22Rv1 (cell line): ENCODE measurements around the gene COQ5.
A peak's percentile ranks its signal among the peaks of the same experiment; 100 is the strongest.

Source experiments
- H3K27ac ChIP-seq: fragments of 450-650 bp; 2 replicates; pipeline ENCODE4 v1.5.1; 2017
- CTCF ChIP-seq: fragments of 450-650 bp; IDR thresholded peaks from 2 replicates; pipeline ENCODE4 v1.5.1; 2017; ENCODE audit warnings: mild to moderate bottlenecking
- ZFX ChIP-seq: fragments of 450-650 bp; IDR thresholded peaks from 2 replicates; pipeline ENCODE4 v1.6.1; 2017; ENCODE audit warnings: antibody characterized with exemption, borderline replicate concordance

Gene COQ5

GRCh38 chr12:120497524-120498150 lies 31.3 kb downstream of the COQ5 start:
- TF ChIP-seq ZFX, result no peak
- no peak for TF ChIP-seq CTCF
- peak overlapping the region; percentile 79 for H3K27ac ChIP-seq

- H3K27ac ChIP-seq, result peak overlapping the region; percentile 79
- TF ChIP-seq ZFX (no peak), CTCF (peak; percentile 23; the same call in 1 of the 2 replicates)
These were observed 32.3 kb downstream of the COQ5 start for GRCh38 chr12:120496413-120497340.

GRCh38 chr12:120495731-120496412 lies 33.1 kb downstream of the COQ5 start, which contains the start of gene DYNLL1:
Gene DYNLL1, plus strand, starts transcription at chr12:120496113. Its CDS starts 309 bp downstream, at chr12:120496422.
- TF ChIP-seq CTCF (no peak), ZFX (no peak)
- peak within 1 kb of the TSS; percentile 79 for H3K27ac ChIP-seq

GRCh38 chr12:120495186-120495730 lies 33.7 kb downstream of the COQ5 start:
- TF ChIP-seq CTCF (no peak), ZFX (no peak)
- peak overlapping the region; percentile 79 for H3K27ac ChIP-seq

GRCh38 chr12:120490833-120491512 lies 38.0 kb downstream of the COQ5 start:
- H3K27ac ChIP-seq, result no peak overlapping the region
- no peak for TF ChIP-seq ZFX
- no peak for TF ChIP-seq CTCF

- TF ChIP-seq ZFX, result no peak
- no peak for TF ChIP-seq CTCF
- no peak overlapping the region for H3K27ac ChIP-seq
These were observed 38.6 kb downstream of the COQ5 start for GRCh38 chr12:120490325-120490724.
